Activated T-cell treated with anti-CD3 and anti-CD28 coated beads, Interleukin-2, amount 50 U/mL, for 24 hours (primary cell): Measurements from ENCODE around the gene PHB1.

Experiments used
- DNase-seq: peaks from one replicate; pipeline ENCODE4 v3.0.0-alpha.2; 2020
- H3K27ac Mint-ChIP-seq: 2 replicates; pipeline ENCODE4 v1.8.0; 2020; ENCODE audit warnings: mild to moderate bottlenecking, mixed read lengths
- H3K27me3 Mint-ChIP-seq: 2 replicates; pipeline ENCODE4 v1.8.0; 2020; ENCODE audit warnings: mixed read lengths
- H3K36me3 Mint-ChIP-seq: 2 replicates; pipeline ENCODE4 v1.8.0; 2020; ENCODE audit warnings: low read depth, mixed read lengths
- H3K4me1 Mint-ChIP-seq: 2 replicates; pipeline ENCODE4 v1.8.0; 2020; ENCODE audit warnings: low read depth, mixed read lengths
- H3K4me3 Mint-ChIP-seq: 2 replicates; pipeline ENCODE4 v1.8.0; 2020; ENCODE audit warnings: mild to moderate bottlenecking, moderate library complexity, mixed read lengths
- H3K9me3 Mint-ChIP-seq: 2 replicates; pipeline ENCODE4 v1.8.0; 2020; ENCODE audit warnings: mixed read lengths

PHB1 gene

DNA sequence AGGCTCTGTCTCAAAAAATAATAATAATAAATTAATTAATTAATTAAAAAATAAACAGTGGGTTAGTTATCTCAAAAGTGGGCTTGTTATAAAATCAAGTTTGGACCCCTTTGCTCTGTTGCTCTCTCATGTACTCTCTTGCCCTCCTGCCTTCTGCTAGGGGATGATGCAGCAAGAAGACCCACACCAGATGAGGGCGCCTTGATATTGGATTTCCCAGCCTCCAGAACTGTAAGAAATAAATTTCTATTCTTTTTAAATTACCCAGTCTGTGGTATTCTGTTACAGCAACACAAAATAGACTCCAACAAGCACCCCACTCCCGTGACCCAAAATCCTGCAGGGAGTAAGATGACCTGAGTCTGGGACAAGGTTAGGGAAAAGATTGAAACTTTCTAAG, 50.6 kb downstream of the PHB1 start:
- no peak for DNase-seq
- H3K4me1 Mint-ChIP-seq: peaks cover 37% of the 10 kb centered on the region
- no peak overlapping the region for H3K27ac Mint-ChIP-seq

DNA sequence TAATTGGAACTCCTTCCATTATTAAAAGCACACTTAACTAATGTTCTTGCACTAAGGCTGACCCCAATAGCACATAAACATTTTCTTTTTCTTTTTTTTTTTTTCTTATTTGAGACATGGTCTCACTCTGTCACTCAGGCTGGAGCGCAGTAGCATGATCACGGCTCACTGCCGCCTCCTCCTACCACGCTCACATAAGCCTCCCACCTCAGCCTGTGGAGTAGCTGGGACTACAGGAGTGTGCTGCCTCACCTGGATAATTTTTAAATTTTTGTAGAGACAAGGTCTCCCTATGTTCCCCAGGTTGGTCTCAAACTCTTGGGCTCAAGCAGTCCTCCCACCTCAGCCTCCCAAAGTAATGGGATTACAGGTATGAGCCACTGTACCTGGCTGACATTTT, 51.4 kb downstream of the PHB1 start:
- Mint-ChIP-seq H3K27ac (no peak overlapping the region), H3K9me3 (no peaks in the 10 kb centered on the region), H3K36me3 (peaks cover 5% of the 10 kb centered on the region), H3K4me1 (peaks cover 46% of the 10 kb centered on the region), H3K27me3 (no peaks in the 10 kb centered on the region), H3K4me3 (peak overlapping the region; percentile 73)
- DNase-seq: no peak

More for the DNA sequence above, 50.6 kb downstream of the PHB1 start:
- no peaks in the 10 kb centered on the region for H3K27me3 Mint-ChIP-seq
- no peaks in the 10 kb centered on the region for H3K9me3 Mint-ChIP-seq
- H3K4me3 Mint-ChIP-seq: no peak overlapping the region
- peaks cover 5% of the 10 kb centered on the region for H3K36me3 Mint-ChIP-seq

DNA sequence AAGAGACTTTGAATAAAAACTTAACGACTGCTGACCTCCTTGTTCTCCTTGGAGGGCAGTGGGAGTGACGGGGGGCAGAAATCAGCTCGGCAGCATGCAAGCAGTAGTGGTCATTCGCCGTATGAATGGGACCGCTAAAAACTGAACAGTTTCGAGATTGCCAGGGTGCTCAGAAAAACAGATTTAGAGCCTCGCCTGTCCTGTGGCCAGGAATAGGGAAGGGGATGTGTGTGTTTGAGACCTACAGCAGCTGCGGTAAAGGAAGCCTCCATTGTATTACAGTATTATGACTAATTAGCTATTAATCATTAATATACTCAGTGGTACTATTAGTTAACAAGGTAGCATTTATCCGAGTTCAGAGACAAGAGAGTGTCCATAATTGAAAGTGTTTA, 52.0 kb downstream of the PHB1 start:
- no peaks in the 10 kb centered on the region for H3K27me3 Mint-ChIP-seq
- no peaks in the 10 kb centered on the region for H3K9me3 Mint-ChIP-seq
- peaks cover 51% of the 10 kb centered on the region for H3K4me1 Mint-ChIP-seq
- H3K36me3 Mint-ChIP-seq: peaks cover 5% of the 10 kb centered on the region
- H3K4me3 Mint-ChIP-seq: peak overlapping the region; percentile 73
- DNase-seq: no peak
- peak overlapping the region; percentile 62 for H3K27ac Mint-ChIP-seq

DNA sequence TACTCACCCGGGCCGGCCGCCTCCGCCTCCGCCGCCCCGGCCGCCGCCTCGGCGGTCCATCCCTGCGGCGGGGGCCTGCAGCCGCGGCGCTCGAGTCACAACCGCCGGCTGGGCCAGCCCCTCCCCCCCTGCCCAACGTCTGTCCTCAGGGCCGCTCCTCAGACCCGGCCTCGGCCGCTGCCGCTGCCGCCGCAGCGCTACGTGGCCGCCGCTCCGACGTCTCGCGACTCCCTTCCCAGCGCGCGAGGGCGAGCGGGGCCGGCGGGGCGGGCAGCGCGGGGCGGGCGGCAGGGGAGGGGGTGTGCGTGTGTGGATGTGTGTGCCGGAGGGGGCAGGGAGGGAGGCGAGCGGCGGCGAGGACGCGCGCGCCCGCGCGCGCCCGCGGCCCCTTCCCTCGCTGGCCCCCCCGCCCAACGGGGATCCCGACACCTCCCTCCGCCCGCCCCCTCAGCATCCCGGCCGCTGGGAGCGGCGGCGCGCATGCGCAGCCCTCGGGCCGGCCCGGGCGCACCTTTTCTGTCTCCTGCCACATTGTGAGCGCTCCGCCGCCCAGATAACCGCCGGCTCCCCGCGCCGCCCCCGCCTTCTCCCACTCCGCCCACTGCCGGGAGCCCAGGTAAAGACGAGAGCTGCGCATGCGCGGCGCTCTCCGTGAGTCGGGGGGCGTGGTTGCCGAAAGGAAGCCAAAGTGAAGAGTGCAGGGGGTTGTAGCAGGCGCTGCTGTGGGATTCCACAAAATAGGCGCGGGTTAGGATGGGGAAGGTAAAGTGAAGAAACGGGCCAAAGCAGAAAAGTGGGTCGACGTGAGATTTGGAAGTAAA, 52.6 kb downstream of the PHB1 start, which contains the start of gene ZNF652:
ZNF652 (minus strand) TSS at position 349 of the 821 bp plus-strand sequence. CDS start 44,525 bp downstream, outside the sequence.
- H3K27me3 Mint-ChIP-seq: no peaks in the 10 kb centered on the region
- peaks cover 56% of the 10 kb centered on the region for H3K4me1 Mint-ChIP-seq
- peaks cover 5% of the 10 kb centered on the region for H3K36me3 Mint-ChIP-seq
- DNase-seq: peak; percentile 91
- H3K4me3 Mint-ChIP-seq: peak within 1 kb of the TSS; percentile 88
- no peaks in the 10 kb centered on the region for H3K9me3 Mint-ChIP-seq
- peak within 1 kb of the TSS; percentile 95 for H3K27ac Mint-ChIP-seq

DNA sequence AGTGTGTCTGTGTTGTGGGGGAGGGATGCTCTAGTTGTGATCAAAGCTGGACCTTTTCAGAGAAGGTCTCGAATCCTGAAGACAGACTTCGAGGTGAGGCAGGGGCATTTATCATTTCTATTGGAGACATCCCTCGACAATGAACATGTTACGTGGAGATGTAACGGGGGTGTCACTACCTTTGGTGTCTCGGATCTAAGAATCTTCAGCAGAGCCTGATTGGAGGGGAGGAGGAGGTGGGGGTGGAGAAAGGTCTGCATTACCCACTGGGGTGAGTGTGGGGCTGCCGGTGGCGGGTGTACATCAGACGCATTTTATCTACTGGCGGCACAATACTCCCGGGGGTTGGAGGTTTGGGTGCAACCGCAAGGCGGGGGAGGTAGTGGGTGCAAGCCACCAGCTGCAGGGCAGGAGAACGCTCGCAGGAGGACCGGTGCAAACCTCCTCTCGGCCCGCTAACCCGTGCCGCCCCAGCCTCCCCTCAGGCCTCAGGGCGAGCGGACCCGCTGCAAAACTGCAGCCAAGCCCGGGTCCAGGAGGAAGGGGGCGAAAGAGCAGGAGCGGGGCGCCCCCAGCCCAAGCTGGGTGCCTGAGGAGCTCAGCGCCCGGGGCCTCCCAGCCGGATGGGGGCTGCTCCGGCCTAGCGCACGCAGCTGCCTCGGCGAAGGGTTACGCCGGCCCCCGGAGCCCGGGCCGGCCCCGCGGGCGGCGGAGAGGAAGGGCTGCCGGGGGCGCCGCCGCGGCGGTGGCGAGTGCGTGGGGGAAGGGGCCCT, 53.4 kb downstream of the PHB1 start:
- peaks cover 5% of the 10 kb centered on the region for H3K36me3 Mint-ChIP-seq
- H3K4me3 Mint-ChIP-seq: peak overlapping the region; percentile 88
- peaks cover 61% of the 10 kb centered on the region for H3K4me1 Mint-ChIP-seq
- peak; percentile 79 for DNase-seq
- no peaks in the 10 kb centered on the region for H3K27me3 Mint-ChIP-seq
- no peaks in the 10 kb centered on the region for H3K9me3 Mint-ChIP-seq
- peak overlapping the region; percentile 95 for H3K27ac Mint-ChIP-seq

DNA sequence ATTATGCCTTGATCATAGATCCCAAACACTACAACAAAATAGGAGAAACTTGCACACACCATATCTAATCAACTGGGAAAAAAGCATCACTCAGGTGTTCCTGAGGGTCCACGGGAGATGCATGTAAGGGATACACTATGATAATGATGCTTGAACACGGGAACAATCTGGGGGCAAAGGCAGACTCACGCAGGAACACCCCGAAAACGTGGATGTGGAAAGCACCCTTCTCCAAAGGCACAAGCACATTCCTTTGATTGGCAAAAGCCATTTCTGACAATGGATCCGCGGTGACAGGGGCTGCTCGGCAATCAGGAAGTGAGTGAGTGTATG, 53.9 kb downstream of the PHB1 start:
- H3K4me1 Mint-ChIP-seq: peaks cover 61% of the 10 kb centered on the region
- H3K27me3 Mint-ChIP-seq: no peaks in the 10 kb centered on the region
- no peak for DNase-seq
- H3K4me3 Mint-ChIP-seq: peak overlapping the region; percentile 88
- no peaks in the 10 kb centered on the region for H3K9me3 Mint-ChIP-seq
- H3K27ac Mint-ChIP-seq: peak overlapping the region; percentile 95
- H3K36me3 Mint-ChIP-seq: peaks cover 5% of the 10 kb centered on the region

DNA sequence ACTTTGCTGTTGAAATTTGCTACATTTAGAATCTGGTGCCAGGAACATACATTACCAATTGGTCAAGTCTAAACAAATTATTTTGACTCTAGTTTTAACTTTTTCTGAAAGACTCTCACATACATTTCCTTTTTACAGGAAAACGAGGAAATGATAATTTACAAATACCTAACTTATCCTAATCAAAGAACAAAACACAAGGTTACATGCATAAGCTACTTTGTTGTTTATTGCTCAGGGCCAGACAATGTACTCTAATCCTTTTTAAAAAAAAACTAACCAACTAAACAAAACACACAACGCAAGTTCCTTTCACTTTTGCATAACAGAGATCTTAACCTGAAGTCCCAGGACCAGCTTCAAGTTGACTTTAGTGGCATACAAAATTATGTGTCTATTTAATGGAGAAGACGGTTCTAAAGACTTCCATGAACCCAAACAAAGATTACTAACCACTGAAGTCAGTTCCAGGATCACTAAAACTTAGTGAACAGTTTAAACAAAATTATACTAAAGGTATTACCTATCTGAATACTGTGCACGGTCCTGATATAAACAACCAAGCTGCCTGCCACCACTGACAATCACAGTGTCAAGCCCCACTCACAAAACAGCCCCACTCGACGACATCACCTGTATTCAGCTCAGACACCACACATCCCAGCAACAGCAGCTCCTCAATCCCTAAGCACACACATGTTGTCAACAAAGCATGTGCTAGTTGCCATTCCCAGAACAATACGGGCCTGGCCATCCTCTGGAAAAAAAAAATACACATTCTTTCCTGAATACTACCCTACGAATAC, 54.5 kb downstream of the PHB1 start:
- Mint-ChIP-seq H3K36me3 (peaks cover 5% of the 10 kb centered on the region), H3K4me1 (peaks cover 56% of the 10 kb centered on the region), H3K27ac (peak overlapping the region; percentile 95), H3K27me3 (no peaks in the 10 kb centered on the region), H3K9me3 (no peaks in the 10 kb centered on the region), H3K4me3 (peak overlapping the region; percentile 88)
- DNase-seq: no peak

DNA sequence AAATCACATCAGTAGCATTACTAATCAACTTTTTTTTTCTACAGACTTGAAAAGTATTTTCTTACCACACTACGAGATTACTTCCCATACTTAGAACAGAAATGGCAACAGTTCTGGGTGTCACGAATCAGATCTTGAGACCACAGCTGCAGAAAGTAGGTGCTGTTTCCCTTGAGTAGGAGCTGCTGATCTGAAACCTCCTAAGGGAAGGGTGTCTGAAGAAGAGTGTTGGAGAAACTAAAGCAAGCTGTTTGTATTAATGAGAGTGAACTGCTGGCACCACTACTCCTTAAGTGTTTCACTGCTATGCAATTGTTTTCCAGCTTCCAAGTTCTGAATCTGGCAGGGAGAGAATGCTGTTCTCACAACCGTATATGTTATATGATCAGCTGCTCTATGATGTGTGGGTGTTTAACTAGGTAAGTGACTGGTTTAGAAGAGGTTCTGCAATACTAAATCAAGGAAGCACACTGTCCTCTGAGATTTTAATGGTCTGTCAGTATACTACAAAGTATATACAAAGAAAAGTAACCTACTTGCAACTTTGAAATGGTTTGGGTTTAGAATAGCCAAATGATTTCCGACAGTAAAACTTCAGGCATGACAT, 55.9 kb downstream of the PHB1 start:
- Mint-ChIP-seq H3K27me3 (no peaks in the 10 kb centered on the region), H3K4me1 (peaks cover 58% of the 10 kb centered on the region), H3K27ac (peak overlapping the region; percentile 83), H3K4me3 (peak overlapping the region; percentile 49), H3K9me3 (no peaks in the 10 kb centered on the region), H3K36me3 (peaks cover 5% of the 10 kb centered on the region)
- no peak for DNase-seq

DNA sequence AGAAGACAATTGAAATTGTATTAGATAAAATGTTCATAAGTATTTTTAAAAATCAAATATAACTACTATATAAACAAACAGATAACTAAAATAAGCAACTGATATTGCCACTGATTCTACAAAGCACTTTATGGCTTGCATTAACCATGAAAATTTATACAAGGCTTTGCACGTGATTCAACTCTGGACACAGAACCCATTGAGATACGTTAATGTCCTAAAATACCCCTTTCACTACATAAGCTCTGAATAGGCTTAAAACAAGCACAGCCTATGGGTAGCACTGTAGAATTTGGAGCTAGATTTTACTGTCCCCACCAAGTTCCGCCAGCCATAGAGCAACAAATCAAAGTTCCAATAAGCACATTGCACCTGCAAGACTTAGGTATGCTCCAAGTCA, 57.2 kb downstream of the PHB1 start:
- DNase-seq: no peak
- Mint-ChIP-seq H3K27me3 (no peaks in the 10 kb centered on the region), H3K27ac (peak overlapping the region; percentile 40), H3K4me1 (peaks cover 65% of the 10 kb centered on the region), H3K36me3 (peaks cover 5% of the 10 kb centered on the region), H3K4me3 (no peak overlapping the region), H3K9me3 (no peaks in the 10 kb centered on the region)

DNA sequence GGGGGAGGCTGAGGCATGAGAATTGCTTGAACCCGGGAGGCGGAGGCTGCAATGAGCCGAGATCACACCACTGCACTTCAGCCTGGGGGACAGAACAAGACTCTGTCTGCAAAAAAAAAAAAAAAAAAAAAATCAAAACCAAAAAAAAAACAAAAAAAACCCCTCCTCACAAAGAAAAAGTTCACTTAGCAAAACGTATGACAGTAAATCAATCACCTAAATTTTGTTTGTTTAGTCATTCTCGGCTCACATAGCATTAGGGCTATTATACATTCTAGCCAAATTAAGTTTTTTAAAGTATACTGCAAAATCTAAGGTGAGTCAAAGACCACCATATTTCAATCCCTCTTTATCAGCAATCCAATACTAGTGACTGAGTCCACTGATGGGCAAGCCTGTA, 58.4 kb downstream of the PHB1 start:
- peaks cover 5% of the 10 kb centered on the region for H3K36me3 Mint-ChIP-seq
- H3K27ac Mint-ChIP-seq: no peak overlapping the region
- no peak for DNase-seq
- H3K9me3 Mint-ChIP-seq: no peaks in the 10 kb centered on the region
- H3K4me3 Mint-ChIP-seq: no peak overlapping the region
- H3K27me3 Mint-ChIP-seq: no peaks in the 10 kb centered on the region
- H3K4me1 Mint-ChIP-seq: peaks cover 72% of the 10 kb centered on the region
